GM12891 (cell line): ENCODE results near the gene TEX54.

Experiments
- PAX5 ChIP-seq: IDR thresholded peaks from 2 replicates; pipeline ENCODE4 v1.6.1; 2011; ENCODE audit warnings: low read length, moderate library complexity, mild to moderate bottlenecking; ENCODE audit not compliant: insufficient read depth, severe bottlenecking
- POLR2A ChIP-seq: IDR thresholded peaks from 2 replicates; pipeline ENCODE4 v1.6.1; 2011; ENCODE audit warnings: low read depth, low read length, control low read depth
- POLR2AphosphoS5 ChIP-seq: IDR thresholded peaks from 2 replicates; pipeline ENCODE4 v1.6.1; 2011; ENCODE audit warnings: low read depth, low read length, control low read depth

DNA sequence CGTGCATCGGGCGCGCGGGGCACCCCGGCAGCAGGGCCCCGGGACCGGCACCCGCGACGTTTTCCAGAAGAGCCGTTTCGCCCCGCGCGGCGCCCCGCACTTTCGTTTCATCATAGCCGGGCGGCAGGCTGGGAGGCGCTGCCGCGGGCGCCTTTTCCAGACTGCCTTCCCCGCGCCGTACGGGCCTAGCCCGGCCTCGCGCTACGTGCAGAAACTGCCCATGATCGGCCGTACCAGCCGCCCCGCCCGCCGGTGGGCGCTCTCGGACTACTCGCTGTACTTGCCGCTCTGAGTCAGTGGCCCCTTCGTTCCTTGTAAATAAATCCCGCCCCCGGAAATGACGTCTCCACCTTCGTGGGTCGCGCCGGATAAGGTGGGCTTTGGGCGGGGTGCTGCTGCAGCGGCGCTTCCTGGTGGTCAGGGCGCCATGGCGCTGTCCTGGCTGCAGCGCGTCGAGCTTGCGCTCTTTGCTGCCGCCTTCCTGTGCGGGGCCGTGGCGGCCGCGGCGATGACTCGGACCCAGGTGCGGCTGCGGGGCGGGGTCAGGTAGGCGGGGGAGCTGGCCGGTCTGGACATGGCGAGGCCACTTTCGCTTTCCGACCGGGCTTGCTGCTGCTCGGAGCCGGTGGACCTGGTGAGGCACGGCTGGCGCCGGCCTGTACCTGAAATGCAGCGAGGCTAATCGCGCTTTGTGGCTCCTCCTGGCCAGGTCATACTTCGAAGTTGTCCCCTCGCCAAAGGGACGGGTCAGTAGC, 45.5 kb downstream of the TEX54 start, which contains the start of gene TMEM179B:
- TF ChIP-seq POLR2A (peak; percentile 97), PAX5 (peak; percentile 47), POLR2AphosphoS5 (peak; percentile 98)
